Cardiac septum (tissue), 1 donor: Measurements from ENCODE around the gene PTPRJ. TPM values are rescaled to one million over a fixed set of nuclear protein-coding genes. Genes with fewer than 3 reads are reported as not detected.
A peak's percentile ranks its signal among the peaks of the same experiment; 100 is the strongest.

ENCODE experiments used
- DNase-seq: peaks from one replicate; pipeline ENCODE4 v3.0.0-alpha.2; 2020; ENCODE audit warnings: low spot score
- intact Hi-C: fragments of 100-400 bp; cut with DNase I; formaldehyde crosslinking; loops from one replicate; pipeline ENCODE4 v1.14.0; 2022
- total RNA-seq: library from RNA; stranded (reverse); fragmentation: NEBNext Ultra II Directional; extraction: Animal tissue kit (Norgen Biotek cat#: 25700); gene quantifications from one replicate; pipeline ENCODE4 v1.2.1, GENCODE V29; 2021
- donor health status: DM: no; HTN: no; CAD: no.

The PTPRJ gene
- total RNA-seq, 1 donor from 2014 or later, result 11.0 TPM

DNA sequence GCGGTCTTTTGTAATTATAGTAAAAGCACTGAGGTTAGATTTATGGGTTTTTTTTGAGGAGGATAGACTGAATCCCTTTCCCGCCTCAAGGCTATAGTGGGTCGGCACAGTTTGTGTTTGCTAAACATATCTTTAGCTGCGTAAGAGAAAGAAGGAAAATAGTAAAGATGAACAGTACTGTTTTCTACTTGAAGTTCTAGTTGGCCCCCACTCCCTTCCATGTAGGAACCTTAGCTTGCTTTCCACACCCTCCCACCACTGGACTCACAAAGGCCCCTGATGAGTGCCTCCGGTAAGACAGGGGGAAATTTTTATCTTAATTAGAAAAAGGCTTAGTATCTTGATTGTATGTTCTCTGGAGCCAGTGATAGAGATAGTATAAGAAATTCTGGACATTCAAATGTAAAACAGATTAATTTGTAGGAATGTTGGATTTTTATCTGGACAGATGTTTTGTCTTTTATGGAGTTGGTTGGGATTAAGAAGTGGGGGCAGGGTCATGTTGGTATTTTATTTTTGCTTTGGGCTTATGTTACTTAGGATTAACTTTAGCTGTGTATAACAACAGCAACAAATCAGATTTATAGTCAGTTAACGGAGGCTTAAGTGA is 49.4 kb downstream of the PTPRJ start:
- intact Hi-C loops, result no loop called here
- no peak for DNase-seq

- intact Hi-C loops, result no loop called here
Measured at GRCh38 chr11:48031602-48032001, 51.2 kb downstream of the PTPRJ start.

GRCh38 chr11:48032721-48033120 is 52.4 kb downstream of the PTPRJ start:
- DNase-seq, result peak; percentile 17
- intact Hi-C loops, result no loop called here

More at GRCh38 chr11:48031602-48032001, 51.2 kb downstream of the PTPRJ start:
- DNase-seq, result no peak

GRCh38 chr11:48033918-48034341 is 53.6 kb downstream of the PTPRJ start:
- intact Hi-C loops, result no loop called here
- DNase-seq, result peak; percentile 69

DNA sequence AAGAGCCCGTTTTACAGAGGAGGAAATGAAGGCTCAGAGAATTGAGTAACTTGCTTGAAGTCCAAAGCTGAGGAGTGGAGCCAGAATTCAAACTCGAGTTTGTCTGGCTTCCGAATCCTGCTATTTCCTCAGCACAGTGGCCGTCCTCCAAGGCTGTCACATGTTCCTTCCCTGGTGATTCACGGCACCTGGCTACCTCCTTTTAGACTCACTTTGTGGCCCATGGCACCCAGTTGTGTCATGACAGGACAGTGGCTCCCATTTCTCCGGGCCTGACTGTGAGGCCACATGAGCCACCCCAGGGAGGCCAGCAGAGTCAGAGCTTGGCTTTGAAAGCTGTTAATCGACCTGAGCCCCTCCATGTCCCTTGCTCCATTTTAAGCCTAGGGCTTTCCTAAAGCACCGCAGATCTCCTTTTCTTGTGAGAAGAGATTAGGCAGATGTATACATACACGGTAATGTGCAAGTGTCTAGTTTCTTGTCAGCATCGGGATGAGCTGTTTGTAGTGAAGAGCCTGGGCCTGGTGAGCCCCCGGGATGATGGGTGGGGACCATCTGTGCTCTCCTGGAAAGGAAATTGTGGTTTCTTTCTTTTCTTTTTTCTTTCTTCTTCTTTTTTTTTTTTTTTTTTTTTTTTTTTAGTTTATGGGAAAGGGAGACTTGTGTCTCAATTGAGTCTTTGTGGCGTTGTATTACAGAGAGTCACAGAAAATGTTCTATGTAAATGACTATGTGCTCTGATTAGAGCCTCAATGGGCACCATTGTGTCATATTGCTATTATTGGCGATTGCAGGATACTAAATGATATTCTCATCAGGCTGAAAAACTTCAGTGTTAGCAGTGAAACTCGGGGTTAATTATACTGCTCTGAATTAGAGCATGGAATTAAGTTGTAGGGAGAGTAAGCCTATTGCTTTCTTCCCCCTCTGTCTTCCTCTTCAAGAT is 54.8 kb downstream of the PTPRJ start:
- DNase-seq, result peak; percentile 77
- intact Hi-C loops, result no loop called here

GRCh38 chr11:48036011-48036410 is 55.7 kb downstream of the PTPRJ start:
- DNase-seq, result peak; percentile 61
- intact Hi-C loops, result no loop called here

- DNase-seq, result no peak
- intact Hi-C loops, result no loop called here
Measured at GRCh38 chr11:48036466-48036865, 56.1 kb downstream of the PTPRJ start.

GRCh38 chr11:48037709-48038468 is 57.5 kb downstream of the PTPRJ start:
- intact Hi-C loops, result no loop called here
- DNase-seq, result no peak

GRCh38 chr11:48040830-48041444 is 60.6 kb downstream of the PTPRJ start:
- intact Hi-C loops, result no loop called here
- peak; percentile 68 for DNase-seq

DNA sequence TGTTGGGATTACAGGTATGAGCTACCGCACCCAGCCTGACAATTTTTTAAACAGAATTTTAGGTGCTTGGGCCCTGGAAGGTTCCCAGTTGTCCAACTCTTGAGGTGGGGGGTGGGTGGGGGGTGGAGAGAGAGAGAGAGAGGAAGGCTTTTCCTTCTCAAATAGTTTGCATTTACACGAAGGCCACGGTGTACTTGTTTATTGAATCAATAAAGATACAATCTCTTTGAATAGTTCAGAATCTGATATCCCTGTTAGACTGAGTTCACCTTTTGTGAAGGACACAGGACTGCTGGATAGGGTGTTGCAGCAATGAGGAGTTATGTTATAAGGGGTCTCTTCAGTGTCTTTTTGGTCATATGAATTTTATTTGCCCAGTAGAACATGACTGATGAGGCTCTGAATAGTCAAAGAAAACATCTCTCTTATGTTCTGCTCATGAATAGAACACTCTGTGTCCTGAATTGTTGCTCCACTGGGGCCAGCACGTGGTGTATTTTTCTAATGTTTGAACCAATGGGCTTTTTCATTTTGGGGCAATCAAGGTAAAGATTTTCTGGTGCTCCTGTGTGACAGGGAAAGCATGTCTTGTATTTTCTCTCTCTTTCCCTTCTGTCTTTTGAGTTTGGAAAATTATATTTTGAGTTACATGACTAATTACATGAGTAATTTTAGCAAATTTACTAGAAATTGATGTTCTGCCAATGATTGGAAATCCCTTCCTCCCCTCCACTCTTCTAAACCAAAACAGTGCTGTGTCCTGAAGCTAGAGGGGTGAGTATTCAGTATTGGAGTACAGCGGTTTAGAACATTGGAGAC is 61.7 kb downstream of the PTPRJ start:
- intact Hi-C loops, result no loop called here
- peak; percentile 5 for DNase-seq

GRCh38 chr11:48043111-48043990 is 63.0 kb downstream of the PTPRJ start:
- peak; percentile 70 for DNase-seq
- intact Hi-C loops, result no loop called here

GRCh38 chr11:48043991-48044512 is 63.7 kb downstream of the PTPRJ start:
- DNase-seq, result no peak
- intact Hi-C loops, result no loop called here

DNA sequence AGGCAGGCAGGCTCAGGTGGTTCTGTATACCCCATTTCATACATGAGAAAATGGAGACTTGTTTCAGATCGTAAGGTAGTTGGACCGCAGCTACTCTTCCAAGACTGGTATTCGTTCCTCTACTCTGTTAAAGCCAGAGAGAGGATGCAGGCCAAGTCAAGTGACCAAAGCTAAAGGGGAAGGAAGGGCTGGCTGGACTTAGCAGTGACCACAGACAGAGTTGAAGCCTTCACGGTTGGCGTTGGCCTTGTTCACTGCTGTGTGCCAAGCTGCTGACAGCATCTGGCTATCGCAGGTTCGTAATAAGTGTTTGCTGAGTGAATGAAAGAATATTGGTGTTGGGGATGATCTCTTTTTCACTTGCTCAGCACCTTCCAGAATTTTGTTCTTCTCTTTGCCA is 64.2 kb downstream of the PTPRJ start:
- intact Hi-C loops, result no loop called here
- DNase-seq, result peak; percentile 75

- DNase-seq, result peak; percentile 71
- intact Hi-C loops, result no loop called here
Measured at GRCh38 chr11:48045536-48045935, 65.2 kb downstream of the PTPRJ start.

GRCh38 chr11:48047616-48048015 is 67.3 kb downstream of the PTPRJ start:
- DNase-seq, result no peak
- intact Hi-C loops, result no loop called here

- intact Hi-C loops, result no loop called here
- DNase-seq, result no peak
Measured at GRCh38 chr11:48049036-48049435, 68.7 kb downstream of the PTPRJ start.

GRCh38 chr11:48050304-48050703 is 69.9 kb downstream of the PTPRJ start:
- no peak for DNase-seq
- intact Hi-C loops, result no loop called here
